Spleen (tissue), 7 donors: Measurements from ENCODE around the gene B4GALNT4.

Experiments
- POLR2A ChIP-seq, 3 donors: fragments of 450-650 bp; IDR thresholded peaks; one replicate each; pipeline ENCODE4 v1.5.1; 2017; ENCODE audit warnings: antibody characterized with exemption in 3 of 3, mild to moderate bottlenecking in 1 of 3
- POLR2AphosphoS5 ChIP-seq, 3 donors: sonication (generic); formaldehyde crosslinking; IDR thresholded peaks; one replicate each; pipeline ENCODE4 v1.5.1; 2017; ENCODE audit warnings: antibody characterized with exemption in 3 of 3
- TF ChIP-seq, protein P1 (sequence below), 11 experiments: fragments of 200-600 bp in 7 of 11; fragments of 450-650 bp in 4 of 11; sonication (generic) in 4 of 11; IDR thresholded peaks in 8 of 11; conservative IDR thresholded peaks in 3 of 11; 1 replicate in 7 of 11; 2 replicates in 4 of 11; pipeline versions ENCODE4 v1.4.0 to v1.8.0; 2016 to 2021; ENCODE audit warnings: antibody characterized with exemption in 11 of 11, inconsistent platforms in 4 of 11, mild to moderate bottlenecking in 1 of 11
- donor health status: DM: no; HTN: no; CAD: no; lungs with moderate emphysema.
- donor health status: DM: no; HTN: no; CAD: no.
- donor health status: DM: no; HTN: no; CAD: no.

DNA sequence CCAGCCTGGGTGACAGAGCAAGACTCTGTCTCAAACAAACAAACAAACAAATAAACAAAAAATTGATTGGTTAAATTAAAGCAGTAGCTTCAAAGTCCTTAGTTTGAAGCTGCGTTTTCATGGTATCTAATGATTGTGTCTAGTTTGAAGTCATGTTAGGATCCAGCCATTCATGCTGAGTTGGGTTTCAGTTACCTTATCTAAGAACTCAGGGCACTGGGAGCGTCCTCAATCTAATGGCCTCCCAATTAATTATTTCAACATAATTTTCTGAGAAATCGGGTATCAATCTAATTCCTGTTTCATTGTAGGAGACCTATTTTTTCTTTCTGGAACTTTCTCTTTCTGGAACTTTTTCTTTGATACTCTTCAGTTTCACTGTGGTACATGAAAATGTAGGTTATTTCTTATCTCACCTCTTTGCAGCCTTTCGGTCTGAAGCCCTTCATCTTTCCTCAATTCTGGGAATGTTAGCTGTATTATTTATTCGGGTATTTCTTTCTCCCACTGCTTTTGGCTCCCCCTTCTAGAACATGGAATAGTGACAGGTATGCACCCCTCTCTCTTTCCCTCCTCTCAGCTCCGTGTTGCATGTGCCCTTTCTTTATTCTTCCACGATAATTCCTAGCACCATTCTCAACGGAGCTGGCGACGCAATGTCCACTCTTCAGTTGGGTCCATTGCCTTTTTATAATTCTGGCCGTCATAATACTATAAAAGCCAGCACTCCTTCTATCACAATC lies 24.3 kb upstream of the B4GALNT4 start:
- TF ChIP-seq, protein P1, sequence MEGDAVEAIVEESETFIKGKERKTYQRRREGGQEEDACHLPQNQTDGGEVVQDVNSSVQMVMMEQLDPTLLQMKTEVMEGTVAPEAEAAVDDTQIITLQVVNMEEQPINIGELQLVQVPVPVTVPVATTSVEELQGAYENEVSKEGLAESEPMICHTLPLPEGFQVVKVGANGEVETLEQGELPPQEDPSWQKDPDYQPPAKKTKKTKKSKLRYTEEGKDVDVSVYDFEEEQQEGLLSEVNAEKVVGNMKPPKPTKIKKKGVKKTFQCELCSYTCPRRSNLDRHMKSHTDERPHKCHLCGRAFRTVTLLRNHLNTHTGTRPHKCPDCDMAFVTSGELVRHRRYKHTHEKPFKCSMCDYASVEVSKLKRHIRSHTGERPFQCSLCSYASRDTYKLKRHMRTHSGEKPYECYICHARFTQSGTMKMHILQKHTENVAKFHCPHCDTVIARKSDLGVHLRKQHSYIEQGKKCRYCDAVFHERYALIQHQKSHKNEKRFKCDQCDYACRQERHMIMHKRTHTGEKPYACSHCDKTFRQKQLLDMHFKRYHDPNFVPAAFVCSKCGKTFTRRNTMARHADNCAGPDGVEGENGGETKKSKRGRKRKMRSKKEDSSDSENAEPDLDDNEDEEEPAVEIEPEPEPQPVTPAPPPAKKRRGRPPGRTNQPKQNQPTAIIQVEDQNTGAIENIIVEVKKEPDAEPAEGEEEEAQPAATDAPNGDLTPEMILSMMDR (IDR thresholded peaks at IDR 0.05 in 8 of 11, conservative IDR thresholded peaks at IDR 0.05 in 3 of 11) = no peak
- TF ChIP-seq POLR2AphosphoS5 (IDR thresholded peaks at IDR 0.05) (no peak), POLR2A (IDR thresholded peaks at IDR 0.05) (no peak)
